Common myeloid progenitor, CD34-positive (primary cell): ENCODE measurements around the gene EEFSEC.
A peak's percentile ranks its signal among the peaks of the same experiment; 100 is the strongest.

Experiments
- CTCF ChIA-PET: fragments of 350-600 bp; sonication (Branson Sonifier 250); formaldehyde crosslinking; loops from one replicate; lab custom pipeline; 2021; ENCODE audit warnings: antibody characterized with exemption; lab: Charles Lee
- POLR2A ChIA-PET: fragments of 350-600 bp; sonication (Branson Sonifier 250); formaldehyde crosslinking; loops from one replicate; lab custom pipeline; 2021; ENCODE audit warnings: antibody characterized with exemption; lab: Charles Lee
- DNase-seq, 3 donors: peaks; one replicate each; pipeline versions ENCODE4 v3.0.0 to v3.0.0-alpha.2; 2013
- H3K27ac ChIP-seq, 2 experiments: 1 replicate in 1 of 2; 2 replicates in 1 of 2; pipeline ENCODE4 v1.7.0; 2013; ENCODE audit warnings: inconsistent platforms in 2 of 2, low read length in 2 of 2, mild to moderate bottlenecking in 2 of 2, low read depth in 1 of 2, moderate library complexity in 1 of 2; ENCODE audit not compliant: severe bottlenecking in 2 of 2, insufficient read depth in 1 of 2, poor library complexity in 1 of 2
- H3K27me3 ChIP-seq, 5 experiments: replicated peaks in 2 of 5; 1 replicate in 3 of 5; 2 replicates in 2 of 5; pipeline versions ENCODE4 v1.6.1 to v1.7.0; 2013; ENCODE audit warnings: low read length in 4 of 5, mild to moderate bottlenecking in 2 of 5, moderate library complexity in 2 of 5, inconsistent platforms in 1 of 5; ENCODE audit not compliant: insufficient read depth in 5 of 5, control insufficient read depth in 4 of 5
- H3K36me3 ChIP-seq, 4 experiments: 1 replicate in 2 of 4; 2 replicates in 2 of 4; pipeline versions ENCODE4 v1.6.1 to v1.7.0; 2013; ENCODE audit warnings: low read length in 3 of 4, control low read depth in 1 of 4, mild to moderate bottlenecking in 1 of 4; ENCODE audit not compliant: control insufficient read depth in 4 of 4, insufficient read depth in 4 of 4
- H3K4me1 ChIP-seq, 4 experiments: 1 replicate in 3 of 4; 2 replicates in 1 of 4; pipeline versions ENCODE4 v1.6.1 to v1.7.1; 2013; ENCODE audit warnings: low read length in 3 of 4, mild to moderate bottlenecking in 3 of 4, control low read depth in 1 of 4, inconsistent platforms in 1 of 4, moderate library complexity in 1 of 4; ENCODE audit not compliant: control insufficient read depth in 4 of 4, insufficient read depth in 4 of 4; ENCODE audit errors: control extremely low read depth in 1 of 4
- H3K4me3 ChIP-seq, 7 experiments: 1 replicate in 4 of 7; 2 replicates in 3 of 7; pipeline versions ENCODE4 v1.5.1 to v1.7.0; 2013; ENCODE audit warnings: mild to moderate bottlenecking in 7 of 7, low read length in 6 of 7, moderate library complexity in 6 of 7, inconsistent platforms in 2 of 7, low read depth in 2 of 7, control low read depth in 1 of 7; ENCODE audit not compliant: insufficient read depth in 4 of 7, control insufficient read depth in 1 of 7; ENCODE audit errors: extremely low read depth in 1 of 7
- H3K9me3 ChIP-seq, 5 experiments: 1 replicate in 4 of 5; 2 replicates in 1 of 5; pipeline versions ENCODE4 v1.6.1 to v1.7.1; 2013; ENCODE audit warnings: low read length in 4 of 5, mild to moderate bottlenecking in 2 of 5, inconsistent platforms in 1 of 5, low read depth in 1 of 5, moderate library complexity in 1 of 5; ENCODE audit not compliant: control insufficient read depth in 4 of 5, insufficient read depth in 2 of 5; ENCODE audit errors: control extremely low read depth in 1 of 5
- WGBS: methylation state at CpG from one replicate; pipeline ENCODE4 v1.1.5; 2013; ENCODE audit not compliant: insufficient coverage; 5-methylcytosine and 5-hydroxymethylcytosine counted together

The EEFSEC gene

GRCh38 chr3:128167646-128167972 is 14.3 kb downstream of the EEFSEC start:
- Histone ChIP-seq H3K9me3 (no peaks in the 10 kb centered on the region), H3K4me1 (peaks cover 0 to 16% (median 0%) of the 10 kb centered on the region in 4 experiments), H3K36me3 (peaks cover 0 to 11% (median under 1%) of the 10 kb centered on the region in 4 experiments), H3K27me3 (no peaks in the 10 kb centered on the region), H3K27ac (no peak overlapping the region), H3K4me3 (no peak overlapping the region)
- no peak for DNase-seq
- 98% methylated on average over 8 of the region's 8 CpGs for WGBS
- ChIA-PET POLR2A (no interaction called here), CTCF (interaction anchor here (1.0 kb wide), 1 partner anchor 11 kb away, joined by 3 read pairs; no protein-coding TSS in a partner anchor)

- DNase-seq, result no peak
- CTCF ChIA-PET, result interaction anchor here (1.0 kb wide), 2 partner anchors 11 to 20 kb away, joined by 3 read pairs; no protein-coding TSS in a partner anchor
- Histone ChIP-seq H3K4me3 (no peak overlapping the region), H3K27me3 (no peaks in the 10 kb centered on the region), H3K36me3 (peaks cover 0 to 11% (median under 1%) of the 10 kb centered on the region in 4 experiments), H3K4me1 (peaks cover 0 to 16% (median 0%) of the 10 kb centered on the region in 4 experiments), H3K9me3 (no peaks in the 10 kb centered on the region), H3K27ac (no peak overlapping the region)
- WGBS, result 96% methylated on average over 5 of the region's 5 CpGs
- POLR2A ChIA-PET, result no interaction called here
Observed at GRCh38 chr3:128167973-128168674, 14.8 kb downstream of the EEFSEC start.

- WGBS, result 80% methylated on average over 1 of the region's 4 CpGs
- peak in 1 of 3 donors; percentile 32 for DNase-seq
- CTCF ChIA-PET, result interaction anchor here (1.0 kb wide), 1 partner anchor 21 kb away, joined by 3 read pairs; no protein-coding TSS in a partner anchor
- H3K4me1 ChIP-seq, result peaks cover 0 to 19% (median 0%) of the 10 kb centered on the region in 4 experiments
- H3K36me3 ChIP-seq, result peaks cover 0 to 11% (median under 1%) of the 10 kb centered on the region in 4 experiments
- H3K27ac ChIP-seq, result no peak overlapping the region
- no peaks in the 10 kb centered on the region for H3K9me3 ChIP-seq
- POLR2A ChIA-PET, result no interaction called here
- H3K4me3 ChIP-seq, result no peak overlapping the region
- no peaks in the 10 kb centered on the region for H3K27me3 ChIP-seq
Observed at GRCh38 chr3:128168836-128169235, 15.6 kb downstream of the EEFSEC start.

GRCh38 chr3:128170866-128171516 is 17.7 kb downstream of the EEFSEC start:
- DNase-seq, result peak; percentile 58 to 69 (median 67)
- H3K4me1 ChIP-seq, result peaks cover 5 to 38% (median 12%) of the 10 kb centered on the region in 4 experiments
- ChIA-PET POLR2A (interaction anchor here (0.5 kb wide), 1 partner anchor 1185 kb away, joined by 3 read pairs; no protein-coding TSS in a partner anchor), CTCF (interaction anchor here (0.6 to 1.3 kb wide), 2 partner anchors 152 to 436 kb away, joined by 3 to 4 read pairs; no protein-coding TSS in a partner anchor)
- no peaks in the 10 kb centered on the region for H3K9me3 ChIP-seq
- peaks cover 0 to 5% (median under 1%) of the 10 kb centered on the region in 4 experiments for H3K36me3 ChIP-seq
- H3K27ac ChIP-seq, result no peak overlapping the region
- no peak overlapping the region for H3K4me3 ChIP-seq
- no peaks in the 10 kb centered on the region for H3K27me3 ChIP-seq
- 58% methylated on average over 5 of the region's 5 CpGs for WGBS

GRCh38 chr3:128173200-128173599 is 19.9 kb downstream of the EEFSEC start:
- CTCF ChIA-PET, result interaction anchor here (1.1 to 2.1 kb wide), 2 partner anchors 11 to 149 kb away, joined by 3 to 7 read pairs; no protein-coding TSS in a partner anchor
- POLR2A ChIA-PET, result no interaction called here
- WGBS, result 100% methylated on average over 8 of the region's 8 CpGs

GRCh38 chr3:128173849-128174248 is 20.6 kb downstream of the EEFSEC start:
- CTCF ChIA-PET, result interaction anchor here (1.1 to 2.1 kb wide), 2 partner anchors 11 to 148 kb away, joined by 3 to 7 read pairs; no protein-coding TSS in a partner anchor

More at GRCh38 chr3:128173200-128173599, 19.9 kb downstream of the EEFSEC start:
- Histone ChIP-seq H3K9me3 (no peaks in the 10 kb centered on the region), H3K4me3 (no peak overlapping the region), H3K27ac (no peak overlapping the region), H3K4me1 (peaks cover 5 to 40% (median 12%) of the 10 kb centered on the region in 4 experiments), H3K27me3 (no peaks in the 10 kb centered on the region), H3K36me3 (no peaks in the 10 kb centered on the region)
- no peak for DNase-seq

More at GRCh38 chr3:128173849-128174248, 20.6 kb downstream of the EEFSEC start:
- Histone ChIP-seq H3K4me1 (peaks cover 5 to 40% (median 14%) of the 10 kb centered on the region in 4 experiments), H3K4me3 (no peak overlapping the region), H3K9me3 (no peaks in the 10 kb centered on the region), H3K27ac (no peak overlapping the region), H3K36me3 (no peaks in the 10 kb centered on the region), H3K27me3 (no peaks in the 10 kb centered on the region)
- WGBS, result 97% methylated on average over 6 of the region's 7 CpGs
- no peak for DNase-seq
- POLR2A ChIA-PET, result no interaction called here
